ENCODE data around the gene CNTNAP2.
A peak's percentile ranks its signal among the peaks of the same experiment; 100 is the strongest.
"Not testable (repeated sequence)": the region's sequence is repeated elsewhere in the genome, so short reads cannot be mapped to it uniquely, and the experiment has no call there.

The CNTNAP2 gene

DNA sequence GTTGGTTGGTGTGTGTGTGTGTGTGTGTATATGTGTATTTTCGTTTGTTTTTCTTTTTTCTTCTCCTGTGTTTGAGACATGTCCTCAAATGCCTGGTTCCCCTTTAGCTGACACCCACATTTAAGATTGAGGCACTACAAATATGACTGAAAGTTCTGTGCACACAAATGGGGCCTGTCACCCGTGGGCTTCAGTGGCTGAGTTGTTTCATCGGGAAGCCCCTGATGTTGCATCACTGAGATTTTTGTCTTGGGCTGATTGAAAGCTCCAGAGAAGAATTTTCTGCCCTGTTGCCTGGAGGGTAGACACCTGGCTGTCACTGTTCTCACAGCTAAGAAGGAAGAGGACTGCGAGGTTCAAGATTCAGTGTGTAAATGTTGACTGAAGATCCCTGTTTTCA, 2190.2 kb downstream of the CNTNAP2 start:
- Mint-ChIP-seq H3K36me3 (ENCODE audit: low read depth) (no peaks in the 10 kb centered on the region), H3K4me1 (ENCODE audit: low read depth) (peaks cover 5% of the 10 kb centered on the region), H3K9me3 (no peaks in the 10 kb centered on the region), H3K27me3 (ENCODE audit: low read depth) (no peaks in the 10 kb centered on the region), H3K27ac (no peak overlapping the region), H3K4me3 (no peak overlapping the region)

DNA sequence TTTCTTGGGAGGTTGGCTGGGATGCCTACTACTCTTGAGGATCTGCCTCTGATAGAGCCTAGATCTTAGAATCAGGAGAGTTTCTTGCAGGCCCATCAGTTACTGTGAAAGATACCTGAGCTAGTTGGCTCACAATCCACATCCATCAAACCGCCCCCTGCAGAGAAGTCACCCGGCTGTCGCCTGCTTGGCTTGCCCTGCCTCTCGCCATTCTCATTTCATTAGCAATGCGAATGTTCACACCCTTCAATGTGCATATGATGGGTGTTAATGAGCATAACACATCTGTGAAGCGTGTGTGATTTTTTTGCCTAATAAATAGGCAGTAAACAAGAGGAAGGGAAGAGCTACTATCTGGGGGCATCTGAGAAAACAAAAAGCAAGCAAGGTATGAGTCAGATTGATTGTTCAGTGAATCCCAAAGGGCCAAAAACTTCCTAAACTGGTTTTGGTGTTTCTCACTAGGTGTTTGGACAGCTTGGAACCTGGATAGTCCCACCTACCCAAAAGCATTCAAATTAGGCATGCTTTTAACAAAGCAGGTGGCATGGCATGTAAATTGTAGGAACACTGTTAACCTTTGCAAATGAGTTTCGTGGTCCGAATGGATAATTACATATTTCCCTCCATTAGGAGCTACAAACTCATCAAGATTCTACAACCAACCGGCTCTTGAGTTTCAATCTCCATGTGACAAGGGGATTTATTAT, 2201.7 kb downstream of the CNTNAP2 start:
- Mint-ChIP-seq H3K4me3 (no peak overlapping the region), H3K9me3 (no peaks in the 10 kb centered on the region), H3K4me1 (ENCODE audit: low read depth) (no peaks in the 10 kb centered on the region), H3K36me3 (ENCODE audit: low read depth) (no peaks in the 10 kb centered on the region), H3K27ac (no peak overlapping the region), H3K27me3 (ENCODE audit: low read depth) (no peaks in the 10 kb centered on the region)

- H3K36me3 Mint-ChIP-seq (ENCODE audit: low read depth) = no peaks in the 10 kb centered on the region
- H3K4me1 Mint-ChIP-seq (ENCODE audit: low read depth) = no peaks in the 10 kb centered on the region
- no peaks in the 10 kb centered on the region for H3K9me3 Mint-ChIP-seq
Observed at GRCh38 chr7:148318838-148319237, 2202.2 kb downstream of the CNTNAP2 start.

GRCh38 chr7:148319316-148319808, 2202.8 kb downstream of the CNTNAP2 start:
- no peaks in the 10 kb centered on the region for H3K9me3 Mint-ChIP-seq
- no peaks in the 10 kb centered on the region for H3K36me3 Mint-ChIP-seq (ENCODE audit: low read depth)
- H3K27me3 Mint-ChIP-seq (ENCODE audit: low read depth) = no peaks in the 10 kb centered on the region
- H3K4me1 Mint-ChIP-seq (ENCODE audit: low read depth) = no peaks in the 10 kb centered on the region
- H3K4me3 Mint-ChIP-seq = no peak overlapping the region
- no peak overlapping the region for H3K27ac Mint-ChIP-seq

More at GRCh38 chr7:148318838-148319237, 2202.2 kb downstream of the CNTNAP2 start:
- Mint-ChIP-seq H3K27ac (no peak overlapping the region), H3K27me3 (ENCODE audit: low read depth) (no peaks in the 10 kb centered on the region), H3K4me3 (no peak overlapping the region)

DNA sequence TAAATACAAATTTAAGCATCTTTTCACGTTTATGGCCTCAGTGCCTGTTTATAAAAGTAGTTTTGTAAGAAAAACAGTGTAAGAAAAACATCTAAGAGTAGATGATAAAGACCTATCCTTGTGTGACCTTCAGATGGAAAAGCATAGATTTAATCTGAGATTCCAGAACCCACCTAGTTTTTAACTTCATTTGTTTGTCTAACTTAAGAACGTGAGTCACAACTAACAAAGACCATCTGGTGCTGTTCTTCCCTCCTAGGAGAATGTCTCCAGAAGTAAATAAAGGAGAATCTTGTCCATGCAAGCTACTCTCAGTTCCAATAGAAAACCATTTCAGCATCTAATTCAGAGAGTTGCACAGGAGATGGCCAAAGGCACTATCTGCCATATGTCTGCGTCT, 2208.6 kb downstream of the CNTNAP2 start:
- Mint-ChIP-seq H3K4me1 (ENCODE audit: low read depth) (no peaks in the 10 kb centered on the region), H3K36me3 (ENCODE audit: low read depth) (peaks cover 4% of the 10 kb centered on the region), H3K27me3 (ENCODE audit: low read depth) (no peaks in the 10 kb centered on the region), H3K4me3 (no peak overlapping the region), H3K27ac (no peak overlapping the region), H3K9me3 (peaks cover 5% of the 10 kb centered on the region)

DNA sequence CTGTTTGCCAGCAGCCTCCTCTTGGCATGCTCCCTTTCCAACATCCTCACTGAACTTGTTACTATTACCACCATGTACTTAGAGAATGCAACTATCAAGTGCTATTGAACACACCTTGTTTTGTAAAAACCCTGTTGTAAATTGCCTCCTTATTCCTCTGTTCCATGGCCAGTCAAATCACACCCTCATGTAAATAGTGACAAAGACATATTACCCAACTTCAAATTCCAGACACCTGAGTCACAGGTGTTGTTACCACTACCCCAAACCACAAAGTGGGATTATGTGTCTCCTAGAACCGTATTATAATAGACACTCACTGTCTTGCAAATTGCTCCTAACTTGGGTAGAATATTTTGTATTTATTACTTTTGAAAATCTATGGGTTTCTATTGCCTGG, 2210.8 kb downstream of the CNTNAP2 start:
- Mint-ChIP-seq H3K27ac (no peak overlapping the region), H3K4me1 (ENCODE audit: low read depth) (no peaks in the 10 kb centered on the region), H3K4me3 (no peak overlapping the region)

DNA sequence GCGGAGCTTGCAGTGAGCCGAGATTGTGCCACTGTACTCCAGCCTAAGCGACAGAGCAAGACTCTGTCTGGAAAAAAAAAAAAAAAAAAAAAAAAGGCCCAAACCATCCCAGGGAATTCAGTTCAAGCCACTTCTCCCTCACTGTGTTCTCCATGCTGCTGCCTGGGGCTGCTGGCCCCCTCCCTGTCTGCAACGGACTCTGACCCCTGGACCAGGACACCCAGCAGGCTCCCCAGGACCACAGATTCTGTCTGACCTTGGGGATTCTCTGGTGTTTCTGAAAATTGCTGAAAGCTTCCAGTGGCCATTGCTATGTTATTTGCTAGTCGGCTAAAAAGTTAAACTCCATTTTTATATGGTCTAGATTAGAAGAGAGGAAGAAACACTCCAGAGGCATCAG, 2212.3 kb downstream of the CNTNAP2 start:
- no peaks in the 10 kb centered on the region for H3K4me1 Mint-ChIP-seq (ENCODE audit: low read depth)
- peaks cover 22% of the 10 kb centered on the region for H3K9me3 Mint-ChIP-seq
- H3K36me3 Mint-ChIP-seq (ENCODE audit: low read depth) = peaks cover 14% of the 10 kb centered on the region
- H3K27ac Mint-ChIP-seq = no peak overlapping the region
- H3K27me3 Mint-ChIP-seq (ENCODE audit: low read depth) = no peaks in the 10 kb centered on the region
- H3K4me3 Mint-ChIP-seq = no peak overlapping the region

More for the DNA sequence above, 2210.8 kb downstream of the CNTNAP2 start:
- H3K9me3 Mint-ChIP-seq = peaks cover 22% of the 10 kb centered on the region
- peaks cover 14% of the 10 kb centered on the region for H3K36me3 Mint-ChIP-seq (ENCODE audit: low read depth)
- no peaks in the 10 kb centered on the region for H3K27me3 Mint-ChIP-seq (ENCODE audit: low read depth)

DNA sequence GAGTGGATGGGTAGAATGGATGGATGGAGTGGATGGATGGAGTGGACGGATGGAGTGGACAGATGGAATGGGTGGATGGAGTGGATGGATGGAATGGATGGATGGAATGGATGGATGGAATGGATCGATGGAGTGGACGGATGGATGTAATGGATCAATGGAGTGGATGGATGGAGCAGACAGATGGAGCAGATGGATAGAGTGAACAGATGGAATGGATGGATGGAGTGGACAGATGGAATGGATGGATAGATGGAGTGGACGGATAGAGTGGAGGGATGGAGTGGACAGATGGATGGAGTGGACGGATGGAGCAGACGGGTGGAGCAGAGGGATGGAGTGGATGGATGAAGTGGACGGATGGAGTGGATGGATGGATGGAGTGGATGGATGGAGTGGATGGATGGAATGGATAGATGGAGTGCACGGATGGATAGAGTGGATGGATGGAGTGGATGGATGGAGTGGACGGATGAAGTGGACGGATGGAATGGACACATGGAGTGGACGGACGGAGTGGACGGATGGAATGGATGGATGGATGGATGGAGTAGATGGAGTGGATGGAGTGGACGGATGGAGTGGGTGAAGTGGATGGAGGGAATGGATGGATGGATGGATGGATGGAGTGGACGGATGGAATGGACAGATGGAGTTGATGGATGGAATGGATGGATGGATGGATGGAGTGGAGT, 2213.7 kb downstream of the CNTNAP2 start:
- Mint-ChIP-seq H3K27ac (no peak overlapping the region), H3K9me3 (peaks cover 22% of the 10 kb centered on the region), H3K4me1 (ENCODE audit: low read depth) (no peaks in the 10 kb centered on the region), H3K36me3 (ENCODE audit: low read depth) (peaks cover 14% of the 10 kb centered on the region), H3K27me3 (ENCODE audit: low read depth) (no peaks in the 10 kb centered on the region), H3K4me3 (peak overlapping the region; percentile 15)

- Mint-ChIP-seq H3K9me3 (peaks cover 22% of the 10 kb centered on the region), H3K27ac (no peak overlapping the region), H3K4me3 (peak overlapping the region; percentile 15), H3K36me3 (ENCODE audit: low read depth) (peaks cover 14% of the 10 kb centered on the region), H3K4me1 (ENCODE audit: low read depth) (no peaks in the 10 kb centered on the region), H3K27me3 (ENCODE audit: low read depth) (peaks cover 3% of the 10 kb centered on the region)
Observed at GRCh38 chr7:148330822-148331221, 2214.2 kb downstream of the CNTNAP2 start.

DNA sequence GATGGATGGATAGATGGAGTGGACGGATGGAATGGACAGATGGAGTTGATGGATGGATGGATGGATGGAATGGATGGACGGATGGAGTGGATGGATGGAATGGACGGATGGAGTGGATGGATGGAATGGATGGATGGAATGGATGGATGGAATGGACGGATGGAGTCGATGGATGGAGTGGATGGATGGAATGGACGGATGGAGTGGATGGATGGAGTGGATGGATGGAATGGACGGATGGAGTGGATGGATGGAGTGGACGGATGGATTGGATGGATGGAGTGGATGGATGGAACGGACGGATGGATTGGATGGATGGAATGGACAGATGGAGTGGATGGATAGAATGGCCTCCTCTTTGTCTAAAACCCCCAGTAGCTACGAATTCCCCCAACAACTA, 2214.9 kb downstream of the CNTNAP2 start:
- H3K4me3 Mint-ChIP-seq; H3K4me1 Mint-ChIP-seq (ENCODE audit: low read depth); H3K27ac Mint-ChIP-seq; H3K27me3 Mint-ChIP-seq (ENCODE audit: low read depth): not testable (repeated sequence)
- Mint-ChIP-seq H3K36me3 (ENCODE audit: low read depth) (peaks cover 14% of the 10 kb centered on the region), H3K9me3 (peaks cover 22% of the 10 kb centered on the region)

DNA sequence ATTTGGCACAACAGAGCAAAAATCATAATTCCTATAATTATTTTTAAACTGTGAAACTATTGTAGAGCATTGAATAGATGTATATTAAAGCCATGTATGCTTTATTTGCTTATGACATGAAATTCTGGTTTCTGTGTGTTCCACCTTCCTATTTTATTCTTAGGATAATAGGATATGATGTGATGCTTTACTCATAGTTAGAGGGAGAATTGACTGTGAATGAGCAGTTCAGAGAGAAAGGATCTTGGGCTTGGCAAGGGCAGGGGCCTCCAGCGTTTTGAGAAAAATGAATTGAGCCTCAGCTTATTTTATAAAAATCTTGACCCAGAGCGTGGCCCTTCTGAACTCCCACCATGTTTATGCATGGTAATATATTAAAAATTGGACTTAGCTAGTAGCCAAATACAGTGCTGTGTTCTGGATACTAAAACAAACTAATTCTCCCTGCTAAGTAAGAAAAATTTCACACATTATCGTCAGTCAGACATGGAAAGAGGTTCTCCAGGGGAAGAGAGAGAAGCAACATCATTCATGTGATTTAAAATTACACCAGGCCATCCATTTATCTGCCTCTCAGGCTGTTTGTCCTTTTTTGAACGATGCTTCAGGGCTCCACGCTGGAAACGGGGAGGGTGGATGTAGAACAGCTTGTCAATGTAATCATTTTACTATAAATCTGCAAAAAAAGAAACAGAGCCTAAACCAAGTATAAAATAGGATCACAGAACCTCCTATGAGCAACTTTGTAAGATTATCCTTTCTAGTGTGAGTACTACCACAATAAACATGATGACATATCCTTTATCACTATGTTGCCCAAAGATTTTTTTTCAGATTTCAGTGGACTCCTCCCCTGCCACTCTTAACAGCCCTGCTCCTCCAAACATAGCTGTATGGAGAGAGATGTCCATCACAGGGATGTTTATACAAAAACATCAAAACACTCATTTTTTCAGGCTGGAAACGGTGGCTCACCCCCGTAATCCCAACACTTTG, 2215.9 kb downstream of the CNTNAP2 start:
- no peak overlapping the region for H3K4me3 Mint-ChIP-seq
- H3K4me1 Mint-ChIP-seq (ENCODE audit: low read depth) = no peaks in the 10 kb centered on the region
- peaks cover 14% of the 10 kb centered on the region for H3K36me3 Mint-ChIP-seq (ENCODE audit: low read depth)
- H3K27me3 Mint-ChIP-seq (ENCODE audit: low read depth) = peaks cover 19% of the 10 kb centered on the region
- no peak overlapping the region for H3K27ac Mint-ChIP-seq
- peaks cover 22% of the 10 kb centered on the region for H3K9me3 Mint-ChIP-seq

GRCh38 chr7:148334441-148334956, 2217.9 kb downstream of the CNTNAP2 start:
- H3K27ac Mint-ChIP-seq = no peak overlapping the region
- no peaks in the 10 kb centered on the region for H3K4me1 Mint-ChIP-seq (ENCODE audit: low read depth)
- peaks cover 39% of the 10 kb centered on the region for H3K27me3 Mint-ChIP-seq (ENCODE audit: low read depth)
- peaks cover 14% of the 10 kb centered on the region for H3K36me3 Mint-ChIP-seq (ENCODE audit: low read depth)
- peaks cover 22% of the 10 kb centered on the region for H3K9me3 Mint-ChIP-seq
- H3K4me3 Mint-ChIP-seq = no peak overlapping the region

DNA sequence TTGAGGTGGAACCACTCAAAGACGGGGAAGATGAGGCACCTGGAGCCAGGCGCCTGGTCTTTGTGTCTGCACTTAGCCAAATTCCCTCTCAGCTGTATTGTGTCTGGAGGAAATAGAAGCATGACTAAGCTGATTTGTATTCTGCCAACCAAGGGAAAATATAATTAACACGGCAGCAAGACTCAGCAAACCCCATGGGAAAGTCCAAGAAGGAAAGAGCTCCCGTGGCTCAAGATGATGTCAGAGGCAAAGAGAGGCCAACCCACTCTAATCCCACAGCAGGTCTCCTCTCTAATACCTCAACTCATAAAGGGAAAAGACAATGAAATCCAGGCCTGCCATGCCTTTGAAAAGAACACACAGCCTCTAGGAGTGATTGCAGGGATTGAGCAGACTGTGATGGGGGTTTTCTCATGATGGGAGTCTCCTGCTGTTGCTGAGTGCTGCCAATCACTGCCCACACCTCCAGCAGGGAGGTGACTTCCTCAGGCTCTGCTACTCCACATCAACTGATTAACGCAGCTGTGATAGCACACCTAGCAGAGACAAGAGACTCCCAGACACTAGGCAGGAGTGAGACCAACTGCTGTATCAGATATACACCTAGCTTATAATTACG, 2218.5 kb downstream of the CNTNAP2 start:
- Mint-ChIP-seq H3K27ac (no peak overlapping the region), H3K36me3 (ENCODE audit: low read depth) (peaks cover 11% of the 10 kb centered on the region), H3K4me1 (ENCODE audit: low read depth) (no peaks in the 10 kb centered on the region), H3K27me3 (ENCODE audit: low read depth) (peaks cover 44% of the 10 kb centered on the region), H3K9me3 (peaks cover 18% of the 10 kb centered on the region), H3K4me3 (no peak overlapping the region)

DNA sequence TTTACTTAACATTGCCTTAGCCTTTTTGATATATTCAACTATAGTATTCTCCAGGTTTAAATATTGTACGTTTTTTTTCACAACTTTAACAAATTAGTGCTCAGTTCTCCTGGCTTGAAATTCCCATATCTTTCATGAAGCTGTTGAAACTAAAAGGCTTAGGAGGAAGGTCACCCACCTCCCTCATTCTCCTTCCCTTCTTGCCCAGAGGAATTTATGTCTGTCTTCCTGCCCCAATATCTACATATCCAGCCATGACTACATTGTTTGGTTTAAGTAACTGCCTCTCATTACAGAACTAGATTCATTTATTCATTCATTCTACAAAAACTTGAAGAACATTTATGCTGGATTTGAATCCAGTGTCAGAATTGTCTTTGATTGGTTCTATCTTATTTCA, 2219.2 kb downstream of the CNTNAP2 start:
- peaks cover 52% of the 10 kb centered on the region for H3K27me3 Mint-ChIP-seq (ENCODE audit: low read depth)
- H3K27ac Mint-ChIP-seq = no peak overlapping the region

More for the DNA sequence above, 2219.2 kb downstream of the CNTNAP2 start:
- Mint-ChIP-seq H3K9me3 (peaks cover 11% of the 10 kb centered on the region), H3K4me1 (ENCODE audit: low read depth) (no peaks in the 10 kb centered on the region), H3K36me3 (ENCODE audit: low read depth) (peaks cover 4% of the 10 kb centered on the region), H3K4me3 (no peak overlapping the region)

All from T-helper 1 cell treated with Interleukin-12 subunit alpha and Interleukin-12 subunit beta and Interleukin-4 antibody, amounts not matched to agents 30 μg/mL and 1 μg/mL, for 36 hours (primary cell).